ENCODE measurements around the gene SLC26A6. TPM values are rescaled to one million over a fixed set of nuclear protein-coding genes. Genes with fewer than 3 reads are reported as not detected.

SLC26A6 gene
- total and polyA plus RNA-seq, 7 experiments from 2014 or later, result 3.5 to 37.6 (median 21.0) TPM

GRCh38 chr3:48609088-48610005, 25.9 kb downstream of the SLC26A6 start, which contains the start of gene UQCRC1:
Gene UQCRC1, minus strand, starts transcription at chr3:48609646. Its CDS starts 26 bp downstream, at chr3:48609620.
- Mint-ChIP-seq H3K4me3 (peak within 1 kb of the TSS; percentile 86 to 100 (median 98)), H3K27me3 (no peaks in the 10 kb centered on the region), H3K27ac (peak within 1 kb of the TSS; percentile 91 to 99 (median 97)), H3K9me3 (peaks cover 0 to 2% (median 0%) of the 10 kb centered on the region in 11 donors), H3K4me1 (peaks cover 12 to 31% (median 19%) of the 10 kb centered on the region in 7 donors), H3K36me3 (peaks cover 4 to 13% (median 7%) of the 10 kb centered on the region in 5 donors)
- ATAC-seq, result peak; percentile 99
- H3K4me1 ChIP-seq (ENCODE audit: control insufficient read depth in 2 of 2, insufficient read depth in 2 of 2, low read length in 2 of 2), result peaks cover 10 to 12% of the 10 kb centered on the region in 2 donors
- peak within 1 kb of the TSS; percentile 84 for H3K27ac ChIP-seq (ENCODE audit: low read depth, low read length)
- no peaks in the 10 kb centered on the region for H3K27me3 ChIP-seq (ENCODE audit: control insufficient read depth in 2 of 2, insufficient read depth in 2 of 2, low read length in 2 of 2)
- POLR2A ChIA-PET, result interaction anchor here (0.7 to 1.6 kb wide), 4 partner anchors 13 to 384 kb away, joined by 3 to 8 read pairs (median 4); partner anchors contain the start of genes PFKFB4 and SLC26A6
- DNase-seq, result peak; percentile 85 to 94 (median 93)
- H3K36me3 ChIP-seq (ENCODE audit: control insufficient read depth in 2 of 3, insufficient read depth in 3 of 3, low read length in 3 of 3), result peaks cover 0 to 23% (median 17%) of the 10 kb centered on the region in 3 experiments
- CTCF ChIA-PET, result interaction anchor here (0.6 to 1.0 kb wide), 4 partner anchors 53 to 209 kb away, joined by 3 to 4 read pairs (median 4); no protein-coding TSS in a partner anchor
- H3K9me3 ChIP-seq (ENCODE audit: control insufficient read depth in 2 of 3, low read length in 3 of 3), result no peaks in the 10 kb centered on the region
- intact Hi-C loops (cut with micrococcal nuclease), result loop anchor here (1.0 to 5.0 kb wide), 15 partner anchors 26 to 1229 kb away; partner anchors contain the start of genes NCKIPSD (in 2 of the 2), SLC26A6 (in 2 of the 2), CDC25A (in 1 of the 2) and PFKFB4 (in 1 of the 2)
- H3K4me3 ChIP-seq (ENCODE audit: low read length), result peak within 1 kb of the TSS; percentile 96

- no peak overlapping the region for H3K27ac ChIP-seq (ENCODE audit: low read depth, low read length)
- H3K4me3 ChIP-seq (ENCODE audit: low read length), result no peak overlapping the region
- no peak for ATAC-seq
- peaks cover 10 to 12% of the 10 kb centered on the region in 2 donors for H3K4me1 ChIP-seq (ENCODE audit: control insufficient read depth in 2 of 2, insufficient read depth in 2 of 2, low read length in 2 of 2)
- peaks cover 7 to 41% (median 30%) of the 10 kb centered on the region in 3 experiments for H3K36me3 ChIP-seq (ENCODE audit: control insufficient read depth in 2 of 3, insufficient read depth in 3 of 3, low read length in 3 of 3)
- DNase-seq, result no peak
- Mint-ChIP-seq H3K27ac (peak overlapping the region in 1 of 9 donors; percentile 17), H3K36me3 (peaks cover 4 to 26% (median 12%) of the 10 kb centered on the region in 5 donors), H3K4me3 (peak overlapping the region in 1 of 10 donors; percentile 100), H3K9me3 (no peaks in the 10 kb centered on the region), H3K27me3 (no peaks in the 10 kb centered on the region), H3K4me1 (peaks cover 12 to 20% (median 19%) of the 10 kb centered on the region in 7 donors)
- ChIA-PET CTCF (interaction anchor here (0.6 kb wide), 1 partner anchor 207 kb away, joined by 3 read pairs; no protein-coding TSS in a partner anchor), POLR2A (no interaction called here)
- no peaks in the 10 kb centered on the region for H3K9me3 ChIP-seq (ENCODE audit: control insufficient read depth in 2 of 3, low read length in 3 of 3)
- H3K27me3 ChIP-seq (ENCODE audit: control insufficient read depth in 2 of 2, insufficient read depth in 2 of 2, low read length in 2 of 2), result no peaks in the 10 kb centered on the region
- intact Hi-C loops (cut with micrococcal nuclease), result loop anchor here in 1 of 2 donors (5.0 kb wide), 1 partner anchor 375 kb away; no protein-coding TSS in a partner anchor
Measured at GRCh38 chr3:48607519-48607918, 27.7 kb downstream of the SLC26A6 start.

- DNase-seq (no peak), ATAC-seq (no peak)
- Histone ChIP-seq H3K36me3 (ENCODE audit: control insufficient read depth in 2 of 3, insufficient read depth in 3 of 3, low read length in 3 of 3) (peaks cover 13 to 85% (median 37%) of the 10 kb centered on the region in 3 experiments), H3K9me3 (ENCODE audit: control insufficient read depth in 2 of 3, low read length in 3 of 3) (no peaks in the 10 kb centered on the region), H3K27me3 (ENCODE audit: control insufficient read depth in 2 of 2, insufficient read depth in 2 of 2, low read length in 2 of 2) (no peaks in the 10 kb centered on the region), H3K4me3 (ENCODE audit: low read length) (no peak overlapping the region), H3K4me1 (ENCODE audit: control insufficient read depth in 2 of 2, insufficient read depth in 2 of 2, low read length in 2 of 2) (no peaks in the 10 kb centered on the region), H3K27ac (ENCODE audit: low read depth, low read length) (no peak overlapping the region)
- Mint-ChIP-seq H3K27me3 (no peaks in the 10 kb centered on the region), H3K4me1 (peaks cover 0 to 4% (median 0%) of the 10 kb centered on the region in 7 donors), H3K4me3 (no peak overlapping the region), H3K36me3 (peaks cover 0 to 56% (median 14%) of the 10 kb centered on the region in 5 donors), H3K9me3 (no peaks in the 10 kb centered on the region), H3K27ac (no peak overlapping the region)
- ChIA-PET CTCF (no interaction called here), POLR2A (no interaction called here)
- intact Hi-C loops (cut with micrococcal nuclease), result no loop called here
Measured at GRCh38 chr3:48601622-48601994, 33.7 kb downstream of the SLC26A6 start.

GRCh38 chr3:48600711-48601621, 34.3 kb downstream of the SLC26A6 start:
- POLR2A ChIA-PET, result no interaction called here
- Histone ChIP-seq H3K36me3 (ENCODE audit: control insufficient read depth in 2 of 3, insufficient read depth in 3 of 3, low read length in 3 of 3) (peaks cover 13 to 85% (median 36%) of the 10 kb centered on the region in 3 experiments), H3K27ac (ENCODE audit: low read depth, low read length) (no peak overlapping the region), H3K27me3 (ENCODE audit: control insufficient read depth in 2 of 2, insufficient read depth in 2 of 2, low read length in 2 of 2) (no peaks in the 10 kb centered on the region), H3K4me1 (ENCODE audit: control insufficient read depth in 2 of 2, insufficient read depth in 2 of 2, low read length in 2 of 2) (no peaks in the 10 kb centered on the region), H3K9me3 (ENCODE audit: control insufficient read depth in 2 of 3, low read length in 3 of 3) (no peaks in the 10 kb centered on the region), H3K4me3 (ENCODE audit: low read length) (no peak overlapping the region)
- Mint-ChIP-seq H3K4me3 (no peak overlapping the region), H3K4me1 (peaks cover 0 to 7% (median 0%) of the 10 kb centered on the region in 7 donors), H3K9me3 (no peaks in the 10 kb centered on the region), H3K36me3 (peaks cover 0 to 55% (median 11%) of the 10 kb centered on the region in 5 donors), H3K27me3 (peaks cover 0 to 5% (median 0%) of the 10 kb centered on the region in 5 donors), H3K27ac (no peak overlapping the region)
- CTCF ChIA-PET, result no interaction called here
- ATAC-seq (no peak), DNase-seq (no peak)
- intact Hi-C loops (cut with micrococcal nuclease), result no loop called here

GRCh38 chr3:48599509-48600285, 35.6 kb downstream of the SLC26A6 start:
- Mint-ChIP-seq H3K4me3 (no peak overlapping the region), H3K36me3 (peaks cover 0 to 46% (median 10%) of the 10 kb centered on the region in 5 donors), H3K4me1 (peaks cover 0 to 8% (median 0%) of the 10 kb centered on the region in 7 donors), H3K9me3 (no peaks in the 10 kb centered on the region), H3K27ac (no peak overlapping the region), H3K27me3 (peaks cover 0 to 12% (median 0%) of the 10 kb centered on the region in 5 donors)
- Histone ChIP-seq H3K36me3 (ENCODE audit: control insufficient read depth in 2 of 3, insufficient read depth in 3 of 3, low read length in 3 of 3) (peaks cover 13 to 72% (median 23%) of the 10 kb centered on the region in 3 experiments), H3K4me3 (ENCODE audit: low read length) (no peak overlapping the region), H3K27me3 (ENCODE audit: control insufficient read depth in 2 of 2, insufficient read depth in 2 of 2, low read length in 2 of 2) (peaks cover 0 to 7% of the 10 kb centered on the region in 2 donors), H3K9me3 (ENCODE audit: control insufficient read depth in 2 of 3, low read length in 3 of 3) (no peaks in the 10 kb centered on the region), H3K4me1 (ENCODE audit: control insufficient read depth in 2 of 2, insufficient read depth in 2 of 2, low read length in 2 of 2) (no peaks in the 10 kb centered on the region), H3K27ac (ENCODE audit: low read depth, low read length) (no peak overlapping the region)
- intact Hi-C loops (cut with micrococcal nuclease), result loop anchor here in 1 of 2 donors (5.0 kb wide), 1 partner anchor 38 kb away; the partner anchor contains the start of gene SLC26A6
- ChIA-PET CTCF (no interaction called here), POLR2A (no interaction called here)
- no peak for DNase-seq
- no peak for ATAC-seq
